ENCODE measurements around the gene REG4.

Gene REG4

GRCh38 chr1:119783354-119784185 lies 27.7 kb downstream of the REG4 start:
- TF ChIP-seq TCF4 (CRISPR knock-in tag; IDR thresholded peaks at IDR 0.05; ENCODE audit: borderline replicate concordance) (no peak), ZNF565 (CRISPR knock-in tag; conservative IDR thresholded peaks at IDR 0.05; ENCODE audit: low read depth) (no peak), CSDC2 (CRISPR knock-in tag; IDR thresholded peaks at IDR 0.05) (no peak), ISL1 (CRISPR knock-in tag; IDR thresholded peaks at IDR 0.05) (no peak), GLIS3 (CRISPR knock-in tag; IDR thresholded peaks at IDR 0.05) (no peak), ZC3H10 (CRISPR knock-in tag; IDR thresholded peaks at IDR 0.05) (no peak), BACH2 (CRISPR knock-in tag; IDR thresholded peaks at IDR 0.05; ENCODE audit: borderline replicate concordance) (no peak), SNAI2 (CRISPR knock-in tag; IDR thresholded peaks at IDR 0.05) (no peak), PPARA (CRISPR knock-in tag; IDR thresholded peaks at IDR 0.05; ENCODE audit: borderline replicate concordance) (no peak), ZFP30 (CRISPR knock-in tag; IDR thresholded peaks at IDR 0.05) (no peak), OSR1 (CRISPR knock-in tag; IDR thresholded peaks at IDR 0.05) (no peak), RARB (CRISPR knock-in tag; IDR thresholded peaks at IDR 0.05) (no peak), ESRRG (CRISPR knock-in tag; IDR thresholded peaks at IDR 0.05) (no peak), ARNTL (CRISPR knock-in tag; IDR thresholded peaks at IDR 0.05; ENCODE audit: borderline replicate concordance, low read depth) (no peak)
- TF ChIP-seq, protein P1, sequence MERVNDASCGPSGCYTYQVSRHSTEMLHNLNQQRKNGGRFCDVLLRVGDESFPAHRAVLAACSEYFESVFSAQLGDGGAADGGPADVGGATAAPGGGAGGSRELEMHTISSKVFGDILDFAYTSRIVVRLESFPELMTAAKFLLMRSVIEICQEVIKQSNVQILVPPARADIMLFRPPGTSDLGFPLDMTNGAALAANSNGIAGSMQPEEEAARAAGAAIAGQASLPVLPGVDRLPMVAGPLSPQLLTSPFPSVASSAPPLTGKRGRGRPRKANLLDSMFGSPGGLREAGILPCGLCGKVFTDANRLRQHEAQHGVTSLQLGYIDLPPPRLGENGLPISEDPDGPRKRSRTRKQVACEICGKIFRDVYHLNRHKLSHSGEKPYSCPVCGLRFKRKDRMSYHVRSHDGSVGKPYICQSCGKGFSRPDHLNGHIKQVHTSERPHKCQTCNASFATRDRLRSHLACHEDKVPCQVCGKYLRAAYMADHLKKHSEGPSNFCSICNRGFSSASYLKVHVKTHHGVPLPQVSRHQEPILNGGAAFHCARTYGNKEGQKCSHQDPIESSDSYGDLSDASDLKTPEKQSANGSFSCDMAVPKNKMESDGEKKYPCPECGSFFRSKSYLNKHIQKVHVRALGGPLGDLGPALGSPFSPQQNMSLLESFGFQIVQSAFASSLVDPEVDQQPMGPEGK (CRISPR knock-in tag; IDR thresholded peaks at IDR 0.05; ENCODE audit: borderline replicate concordance), result no peak
- TF ChIP-seq, protein P2, sequence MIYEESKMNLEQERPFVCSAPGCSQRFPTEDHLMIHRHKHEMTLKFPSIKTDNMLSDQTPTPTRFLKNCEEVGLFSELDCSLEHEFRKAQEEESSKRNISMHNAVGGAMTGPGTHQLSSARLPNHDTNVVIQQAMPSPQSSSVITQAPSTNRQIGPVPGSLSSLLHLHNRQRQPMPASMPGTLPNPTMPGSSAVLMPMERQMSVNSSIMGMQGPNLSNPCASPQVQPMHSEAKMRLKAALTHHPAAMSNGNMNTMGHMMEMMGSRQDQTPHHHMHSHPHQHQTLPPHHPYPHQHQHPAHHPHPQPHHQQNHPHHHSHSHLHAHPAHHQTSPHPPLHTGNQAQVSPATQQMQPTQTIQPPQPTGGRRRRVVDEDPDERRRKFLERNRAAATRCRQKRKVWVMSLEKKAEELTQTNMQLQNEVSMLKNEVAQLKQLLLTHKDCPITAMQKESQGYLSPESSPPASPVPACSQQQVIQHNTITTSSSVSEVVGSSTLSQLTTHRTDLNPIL (CRISPR knock-in tag; IDR thresholded peaks at IDR 0.05; ENCODE audit: low read depth), result no peak
- TF ChIP-seq, protein P3, sequence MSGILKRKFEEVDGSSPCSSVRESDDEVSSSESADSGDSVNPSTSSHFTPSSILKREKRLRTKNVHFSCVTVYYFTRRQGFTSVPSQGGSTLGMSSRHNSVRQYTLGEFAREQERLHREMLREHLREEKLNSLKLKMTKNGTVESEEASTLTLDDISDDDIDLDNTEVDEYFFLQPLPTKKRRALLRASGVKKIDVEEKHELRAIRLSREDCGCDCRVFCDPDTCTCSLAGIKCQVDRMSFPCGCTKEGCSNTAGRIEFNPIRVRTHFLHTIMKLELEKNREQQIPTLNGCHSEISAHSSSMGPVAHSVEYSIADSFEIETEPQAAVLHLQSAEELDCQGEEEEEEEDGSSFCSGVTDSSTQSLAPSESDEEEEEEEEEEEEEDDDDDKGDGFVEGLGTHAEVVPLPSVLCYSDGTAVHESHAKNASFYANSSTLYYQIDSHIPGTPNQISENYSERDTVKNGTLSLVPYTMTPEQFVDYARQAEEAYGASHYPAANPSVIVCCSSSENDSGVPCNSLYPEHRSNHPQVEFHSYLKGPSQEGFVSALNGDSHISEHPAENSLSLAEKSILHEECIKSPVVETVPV (CRISPR knock-in tag; IDR thresholded peaks at IDR 0.05), result no peak
- no peak for ATAC-seq

DNA sequence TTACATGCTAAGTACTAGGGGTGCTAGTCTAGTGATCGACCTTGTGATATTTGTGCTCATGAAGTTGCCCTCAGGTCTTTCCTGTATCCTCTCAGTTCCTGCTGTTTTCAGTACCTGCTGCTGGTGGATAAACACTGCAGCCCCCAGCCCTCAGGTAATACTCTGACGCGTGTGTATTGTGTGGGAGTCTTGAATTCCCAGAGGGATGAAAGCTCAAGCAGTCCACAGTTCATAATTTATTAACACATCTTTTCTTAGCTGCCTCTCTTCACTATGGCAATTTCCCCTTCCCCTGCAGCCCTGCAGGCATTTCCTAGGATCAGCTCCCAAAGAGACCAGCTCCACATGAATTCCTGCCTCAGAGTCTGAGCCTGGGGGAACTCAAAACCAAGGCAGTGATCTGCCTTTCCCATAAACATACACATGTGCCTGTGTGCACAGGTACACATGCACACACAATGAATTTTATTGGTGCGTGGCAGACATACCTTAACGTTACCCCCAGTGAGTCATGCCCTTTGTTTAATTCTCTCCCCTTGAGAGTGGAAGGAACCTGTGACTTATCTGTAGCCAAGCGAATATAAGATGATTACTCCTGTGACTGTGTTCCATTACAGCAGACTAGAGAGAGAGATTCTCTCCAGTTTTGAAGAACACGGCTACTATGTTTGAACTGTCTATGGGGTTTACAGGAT lies 28.5 kb downstream of the REG4 start:
- no peak for ATAC-seq
- no peak for TF ChIP-seq ZNF70 (CRISPR knock-in tag; IDR thresholded peaks at IDR 0.05)
- TF ChIP-seq CSDC2 (CRISPR knock-in tag; IDR thresholded peaks at IDR 0.05), result no peak
- TF ChIP-seq RARB (CRISPR knock-in tag; IDR thresholded peaks at IDR 0.05), result no peak
- no peak for TF ChIP-seq ZFP30 (CRISPR knock-in tag; IDR thresholded peaks at IDR 0.05)
- TF ChIP-seq PPARA (CRISPR knock-in tag; IDR thresholded peaks at IDR 0.05; ENCODE audit: borderline replicate concordance), result no peak
- TF ChIP-seq ZC3H10 (CRISPR knock-in tag; IDR thresholded peaks at IDR 0.05), result no peak
- no peak for TF ChIP-seq ESRRG (CRISPR knock-in tag; IDR thresholded peaks at IDR 0.05)
- TF ChIP-seq, protein P2 (CRISPR knock-in tag; IDR thresholded peaks at IDR 0.05; ENCODE audit: low read depth), result no peak
- TF ChIP-seq TOX (CRISPR knock-in tag; IDR thresholded peaks at IDR 0.05; ENCODE audit: borderline replicate concordance), result no peak
- TF ChIP-seq OSR1 (CRISPR knock-in tag; IDR thresholded peaks at IDR 0.05), result no peak
- TF ChIP-seq, protein P3 (CRISPR knock-in tag; IDR thresholded peaks at IDR 0.05), result no peak
- TF ChIP-seq SNAI2 (CRISPR knock-in tag; IDR thresholded peaks at IDR 0.05), result no peak
- TF ChIP-seq, protein P4, sequence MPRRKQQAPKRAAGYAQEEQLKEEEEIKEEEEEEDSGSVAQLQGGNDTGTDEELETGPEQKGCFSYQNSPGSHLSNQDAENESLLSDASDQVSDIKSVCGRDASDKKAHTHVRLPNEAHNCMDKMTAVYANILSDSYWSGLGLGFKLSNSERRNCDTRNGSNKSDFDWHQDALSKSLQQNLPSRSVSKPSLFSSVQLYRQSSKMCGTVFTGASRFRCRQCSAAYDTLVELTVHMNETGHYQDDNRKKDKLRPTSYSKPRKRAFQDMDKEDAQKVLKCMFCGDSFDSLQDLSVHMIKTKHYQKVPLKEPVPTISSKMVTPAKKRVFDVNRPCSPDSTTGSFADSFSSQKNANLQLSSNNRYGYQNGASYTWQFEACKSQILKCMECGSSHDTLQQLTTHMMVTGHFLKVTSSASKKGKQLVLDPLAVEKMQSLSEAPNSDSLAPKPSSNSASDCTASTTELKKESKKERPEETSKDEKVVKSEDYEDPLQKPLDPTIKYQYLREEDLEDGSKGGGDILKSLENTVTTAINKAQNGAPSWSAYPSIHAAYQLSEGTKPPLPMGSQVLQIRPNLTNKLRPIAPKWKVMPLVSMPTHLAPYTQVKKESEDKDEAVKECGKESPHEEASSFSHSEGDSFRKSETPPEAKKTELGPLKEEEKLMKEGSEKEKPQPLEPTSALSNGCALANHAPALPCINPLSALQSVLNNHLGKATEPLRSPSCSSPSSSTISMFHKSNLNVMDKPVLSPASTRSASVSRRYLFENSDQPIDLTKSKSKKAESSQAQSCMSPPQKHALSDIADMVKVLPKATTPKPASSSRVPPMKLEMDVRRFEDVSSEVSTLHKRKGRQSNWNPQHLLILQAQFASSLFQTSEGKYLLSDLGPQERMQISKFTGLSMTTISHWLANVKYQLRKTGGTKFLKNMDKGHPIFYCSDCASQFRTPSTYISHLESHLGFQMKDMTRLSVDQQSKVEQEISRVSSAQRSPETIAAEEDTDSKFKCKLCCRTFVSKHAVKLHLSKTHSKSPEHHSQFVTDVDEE (CRISPR knock-in tag; IDR thresholded peaks at IDR 0.05), result no peak
- no peak for TF ChIP-seq TCF4 (CRISPR knock-in tag; IDR thresholded peaks at IDR 0.05; ENCODE audit: borderline replicate concordance)
